PC-9 (cell line): ENCODE data around the gene TMEM91. TPM values are rescaled to one million over a fixed set of nuclear protein-coding genes. Genes with fewer than 3 reads are reported as not detected.

Source experiments
- BruUV-seq: library from RNA; stranded (reverse); fragments of 400-500 nt; replicated peaks from 2 replicates; lab custom pipeline; 2021; lab: Mats Ljungman, UMichigan
- CTCF ChIA-PET: fragments of 300-600 bp; sonication (Branson Sonifier 250); formaldehyde crosslinking; loops from one replicate; lab custom pipeline; 2022; ENCODE audit warnings: antibody characterized with exemption; lab: Charles Lee
- POLR2A ChIA-PET: fragments of 300-600 bp; sonication (Branson Sonifier 250); formaldehyde crosslinking; loops from one replicate; lab custom pipeline; 2022; ENCODE audit warnings: antibody characterized with exemption; ENCODE audit not compliant: unreplicated experiment; lab: Charles Lee
- DNase-seq, 2 experiments: peaks; one replicate each; pipeline versions ENCODE4 v3.0.0 to v3.0.0-alpha.2; 2015 to 2022; ENCODE audit warnings: mixed read lengths in 1 of 2
- H2AFZ ChIP-seq: fragments of 200-600 bp; sonication (generic); 2 replicates; pipeline ENCODE4 v1.8.1; 2017; ENCODE audit warnings: antibody characterized with exemption
- H3F3A ChIP-seq: fragments of 200-600 bp; sonication (generic); 2 replicates; pipeline ENCODE4 v1.8.1; 2017; ENCODE audit warnings: antibody characterized with exemption, mild to moderate bottlenecking, low read depth; ENCODE audit not compliant: insufficient read depth
- H3K27ac ChIP-seq: fragments of 200-600 bp; sonication (generic); 2 replicates; pipeline ENCODE4 v1.6.1; 2016; ENCODE audit warnings: mixed run types
- H3K27me3 ChIP-seq: fragments of 200-600 bp; sonication (generic); 2 replicates; pipeline ENCODE4 v1.6.1; 2016; ENCODE audit warnings: low read depth, mixed run types; ENCODE audit not compliant: insufficient read depth
- H3K36me3 ChIP-seq: fragments of 200-600 bp; sonication (generic); 2 replicates; pipeline ENCODE4 v1.6.1; 2016; ENCODE audit warnings: low read depth, mixed run types
- H3K4me1 ChIP-seq: fragments of 200-600 bp; sonication (generic); replicated peaks from 2 replicates; pipeline ENCODE4 v1.6.1; 2016; ENCODE audit warnings: mixed run types; ENCODE audit not compliant: insufficient read depth
- H3K4me2 ChIP-seq: fragments of 200-600 bp; sonication (generic); 2 replicates; pipeline ENCODE4 v1.6.1; 2017; ENCODE audit warnings: mixed run types
- H3K4me3 ChIP-seq: fragments of 200-600 bp; sonication (generic); 2 replicates; pipeline ENCODE4 v1.6.1; 2016; ENCODE audit warnings: mixed run types
- H3K79me2 ChIP-seq: fragments of 200-600 bp; sonication (generic); 2 replicates; pipeline ENCODE4 v1.6.1; 2017; ENCODE audit warnings: low read depth, mixed run types
- H3K9me2 ChIP-seq: fragments of 200-600 bp; sonication (generic); 2 replicates; pipeline ENCODE4 v1.8.1; 2017; ENCODE audit warnings: mild to moderate bottlenecking; ENCODE audit not compliant: insufficient read depth
- H3K9me3 ChIP-seq: fragments of 200-600 bp; sonication (generic); 2 replicates; pipeline ENCODE4 v1.8.1; 2016; ENCODE audit warnings: low read depth; ENCODE audit not compliant: insufficient read depth
- H4K20me1 ChIP-seq: fragments of 200-600 bp; sonication (generic); 2 replicates; pipeline ENCODE4 v1.8.1; 2017; ENCODE audit not compliant: insufficient read depth
- EZH2 ChIP-seq: fragments of 200-600 bp; sonication (generic); IDR thresholded peaks from 2 replicates; pipeline ENCODE4 v1.8.0; 2017; ENCODE audit warnings: antibody characterized with exemption, low read depth
- intact Hi-C: fragments of 100-400 bp; cut with micrococcal nuclease; formaldehyde crosslinking; loops from one replicate; pipeline ENCODE4 v1.10.0; 2022; ENCODE audit not compliant: unreplicated experiment
- total RNA-seq: library from RNA; stranded (reverse); gene quantifications from 2 replicates; pipeline ENCODE4 v1.2.3, GENCODE V29; 2021
- TF ChIP-seq, protein P1 (sequence below): fragments of 200-600 bp; sonication (generic); conservative IDR thresholded peaks from 2 replicates; pipeline ENCODE4 v1.6.1; 2017; ENCODE audit warnings: mixed run types, antibody characterized with exemption, mild to moderate bottlenecking, moderate library complexity

TMEM91 gene
- total RNA-seq, 1 experiment from 2014 or later: 21.9 TPM

DNA sequence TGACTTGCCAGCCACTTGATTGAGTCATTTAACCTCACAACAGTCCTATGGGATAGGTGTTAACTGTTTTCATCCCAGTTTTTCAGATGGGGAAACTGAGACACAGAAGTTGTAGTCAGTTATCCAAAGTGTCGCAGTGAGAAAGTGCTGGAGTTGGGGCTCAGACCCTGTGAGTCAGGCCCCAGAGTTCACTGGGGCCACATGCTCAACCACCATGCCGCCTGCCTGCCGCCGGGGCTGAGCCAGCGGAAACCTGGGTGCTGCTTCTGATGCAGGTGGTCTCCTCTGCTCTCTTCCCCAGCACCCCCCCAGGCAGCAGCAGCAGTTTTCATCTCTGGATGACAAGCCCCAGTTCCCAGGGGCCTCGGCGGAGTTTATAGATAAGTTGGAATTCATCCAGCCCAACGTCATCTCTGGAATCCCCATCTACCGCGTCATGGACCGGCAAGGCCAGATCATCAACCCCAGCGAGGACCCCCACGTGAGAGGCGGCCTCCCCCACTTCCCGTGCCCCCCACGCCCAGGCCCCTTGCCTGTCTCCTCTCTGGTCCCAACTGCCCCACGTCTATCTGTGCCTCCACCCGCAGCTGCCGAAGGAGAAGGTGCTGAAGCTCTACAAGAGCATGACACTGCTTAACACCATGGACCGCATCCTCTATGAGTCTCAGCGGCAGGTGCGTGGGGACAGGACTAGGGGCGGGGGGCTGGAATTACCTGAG, 34.2 kb downstream of the TMEM91 start:
- Histone ChIP-seq H3F3A (no peaks in the 10 kb centered on the region), H3K4me3 (no peak overlapping the region), H3K79me2 (no peaks in the 10 kb centered on the region), H3K9me2 (no peaks in the 10 kb centered on the region), H3K27me3 (no peaks in the 10 kb centered on the region), H3K36me3 (no peaks in the 10 kb centered on the region), H4K20me1 (no peaks in the 10 kb centered on the region), H3K27ac (no peak overlapping the region), H3K9me3 (no peaks in the 10 kb centered on the region), H3K4me1 (peaks cover 9% of the 10 kb centered on the region), H3K4me2 (no peak overlapping the region), H2AFZ (no peak overlapping the region)
- no peak for DNase-seq
- ChIA-PET CTCF (interaction anchor here (0.5 kb wide), 1 partner anchor 343 kb away, joined by 3 read pairs; no protein-coding TSS in a partner anchor), POLR2A (interaction anchor here (1.2 kb wide), 1 partner anchor 29 kb away, joined by 6 read pairs; no protein-coding TSS in a partner anchor)
- intact Hi-C loops: no loop called here
- no peak for TF ChIP-seq EZH2
- TF ChIP-seq, protein P1, sequence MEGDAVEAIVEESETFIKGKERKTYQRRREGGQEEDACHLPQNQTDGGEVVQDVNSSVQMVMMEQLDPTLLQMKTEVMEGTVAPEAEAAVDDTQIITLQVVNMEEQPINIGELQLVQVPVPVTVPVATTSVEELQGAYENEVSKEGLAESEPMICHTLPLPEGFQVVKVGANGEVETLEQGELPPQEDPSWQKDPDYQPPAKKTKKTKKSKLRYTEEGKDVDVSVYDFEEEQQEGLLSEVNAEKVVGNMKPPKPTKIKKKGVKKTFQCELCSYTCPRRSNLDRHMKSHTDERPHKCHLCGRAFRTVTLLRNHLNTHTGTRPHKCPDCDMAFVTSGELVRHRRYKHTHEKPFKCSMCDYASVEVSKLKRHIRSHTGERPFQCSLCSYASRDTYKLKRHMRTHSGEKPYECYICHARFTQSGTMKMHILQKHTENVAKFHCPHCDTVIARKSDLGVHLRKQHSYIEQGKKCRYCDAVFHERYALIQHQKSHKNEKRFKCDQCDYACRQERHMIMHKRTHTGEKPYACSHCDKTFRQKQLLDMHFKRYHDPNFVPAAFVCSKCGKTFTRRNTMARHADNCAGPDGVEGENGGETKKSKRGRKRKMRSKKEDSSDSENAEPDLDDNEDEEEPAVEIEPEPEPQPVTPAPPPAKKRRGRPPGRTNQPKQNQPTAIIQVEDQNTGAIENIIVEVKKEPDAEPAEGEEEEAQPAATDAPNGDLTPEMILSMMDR: no peak
- no TSS peak for BruUV-seq

DNA sequence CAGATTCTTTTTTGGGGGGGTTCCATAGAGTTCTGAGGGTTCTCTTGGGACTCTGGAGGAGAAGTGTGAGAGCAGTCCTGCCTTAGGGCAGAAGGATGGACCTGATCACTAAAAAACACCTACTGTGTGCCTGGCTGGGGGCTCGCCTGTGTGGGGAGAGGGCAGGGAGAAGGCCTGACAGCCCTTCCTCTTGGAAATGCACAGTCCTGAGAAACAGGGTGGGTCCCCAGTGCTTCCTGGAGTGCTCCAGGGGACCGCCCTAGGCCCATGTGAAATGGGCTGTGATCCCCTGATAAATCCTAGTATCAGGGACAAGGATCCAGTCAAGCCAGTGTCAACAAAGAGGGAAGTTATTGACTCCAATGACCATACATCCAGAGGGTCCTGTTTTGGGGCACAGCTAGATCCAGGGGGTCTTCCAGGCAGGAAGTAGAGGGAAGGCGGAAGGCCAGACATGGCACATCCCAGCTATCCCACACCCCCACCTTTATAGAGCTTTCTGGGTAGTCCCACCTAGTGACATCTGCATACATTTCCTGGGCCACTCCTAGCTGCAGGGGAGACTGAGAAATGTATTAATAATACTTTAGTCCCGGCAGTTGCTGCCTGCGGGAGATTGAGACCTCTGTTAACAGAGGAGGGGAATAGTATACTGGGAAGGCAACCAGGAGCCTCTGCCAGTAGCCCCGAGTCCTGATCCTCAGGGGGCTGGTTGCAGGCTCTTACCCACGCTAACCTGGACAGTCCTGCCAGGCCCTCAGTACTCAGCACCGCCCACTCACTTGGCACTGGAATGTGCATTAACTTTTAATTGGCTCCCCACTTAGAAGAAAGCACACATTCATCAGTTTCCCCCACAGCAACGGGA, 35.0 kb downstream of the TMEM91 start:
- CTCF ChIA-PET: no interaction called here
- no peak overlapping the region for H3K27ac ChIP-seq
- no peak overlapping the region for H3K4me3 ChIP-seq
- no peaks in the 10 kb centered on the region for H3K9me3 ChIP-seq
- no peaks in the 10 kb centered on the region for H3K27me3 ChIP-seq
- no peaks in the 10 kb centered on the region for H3K9me2 ChIP-seq
- peaks cover 9% of the 10 kb centered on the region for H3K4me1 ChIP-seq
- no peak for TF ChIP-seq EZH2
- TF ChIP-seq, protein P1: no peak
- POLR2A ChIA-PET: no interaction called here
- H3K36me3 ChIP-seq: no peaks in the 10 kb centered on the region
- no TSS peak for BruUV-seq
- intact Hi-C loops: no loop called here
- H3K79me2 ChIP-seq: no peaks in the 10 kb centered on the region
- no peak overlapping the region for H3K4me2 ChIP-seq
- DNase-seq: no peak
- H4K20me1 ChIP-seq: no peaks in the 10 kb centered on the region
- H2AFZ ChIP-seq: no peak overlapping the region
- H3F3A ChIP-seq: no peaks in the 10 kb centered on the region

DNA sequence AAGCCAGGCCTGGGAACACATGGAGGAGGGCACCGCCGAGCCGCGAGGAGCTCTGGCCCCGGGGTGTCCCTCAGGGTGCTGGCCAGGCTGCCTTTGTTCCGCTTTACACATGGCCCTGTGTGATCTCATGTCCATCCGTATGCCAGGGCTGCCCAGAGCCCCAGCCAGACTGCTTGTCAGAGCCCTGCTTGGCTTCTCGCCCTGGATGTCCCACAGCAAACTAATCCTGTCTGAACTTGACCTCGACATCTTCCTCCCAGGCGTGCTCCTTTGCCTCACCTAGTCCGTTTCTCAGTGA, 35.6 kb downstream of the TMEM91 start:
- no peak overlapping the region for H3K27ac ChIP-seq
- H3K9me3 ChIP-seq: no peaks in the 10 kb centered on the region
- no TSS peak for BruUV-seq
- intact Hi-C loops: no loop called here
- no peak overlapping the region for H2AFZ ChIP-seq
- H3K79me2 ChIP-seq: no peaks in the 10 kb centered on the region
- H3F3A ChIP-seq: no peaks in the 10 kb centered on the region
- no peak for TF ChIP-seq EZH2
- TF ChIP-seq, protein P1: no peak
- H4K20me1 ChIP-seq: no peaks in the 10 kb centered on the region
- H3K27me3 ChIP-seq: no peaks in the 10 kb centered on the region
- peaks cover 9% of the 10 kb centered on the region for H3K4me1 ChIP-seq
- DNase-seq: no peak
- no peaks in the 10 kb centered on the region for H3K9me2 ChIP-seq
- ChIA-PET POLR2A (no interaction called here), CTCF (no interaction called here)
- H3K36me3 ChIP-seq: no peaks in the 10 kb centered on the region
- no peak overlapping the region for H3K4me2 ChIP-seq
- H3K4me3 ChIP-seq: no peak overlapping the region
